Right ventricle myocardium superior (tissue), 1 donor: ENCODE data around the gene ISOC2. TPM values are rescaled to one million over a fixed set of nuclear protein-coding genes. Genes with fewer than 3 reads are reported as not detected.

Experiments
- ATAC-seq: fragments of 200-7000 bp; cut with Tn5 transposase; one replicate; pipeline ENCODE4 v1.9.1; 2020; ENCODE audit warnings: mild to moderate bottlenecking; ENCODE audit not compliant: poor library complexity
- DNase-seq: peaks from one replicate; pipeline ENCODE4 v3.0.0-alpha.2; 2020
- intact Hi-C: fragments of 100-400 bp; cut with DNase I; formaldehyde crosslinking; loops from one replicate; pipeline ENCODE4 v1.11.2; 2022
- total RNA-seq: library from RNA; stranded (reverse); fragmentation: NEBNext Ultra II Directional; extraction: Animal tissue kit (Norgen Biotek cat#: 25700); gene quantifications from one replicate; pipeline ENCODE4 v1.2.1, GENCODE V29; 2021
- donor health status: DM: no; HTN: yes; CAD: no; lungs with severe emphysema.

Gene ISOC2
- total RNA-seq, 1 donor from 2014 or later: 48.9 TPM

GRCh38 chr19:55464039-55464661 lies 2.7 kb upstream of the ISOC2 start:
- DNase-seq: no peak
- no peak for ATAC-seq
- intact Hi-C loops: no loop called here

GRCh38 chr19:55463583-55464031 lies 2.2 kb upstream of the ISOC2 start:
- ATAC-seq (no peak), DNase-seq (no peak)
- intact Hi-C loops: no loop called here

GRCh38 chr19:55462722-55463121 lies 1.3 kb upstream of the ISOC2 start:
- DNase-seq (no peak), ATAC-seq (no peak)
- intact Hi-C loops: no loop called here

GRCh38 chr19:55461974-55462626 lies 658 bp upstream of the ISOC2 start:
- DNase-seq (no peak), ATAC-seq (no peak)
- intact Hi-C loops: no loop called here

GRCh38 chr19:55460670-55461258 lies 678 bp downstream of the ISOC2 start:
- peak; percentile 73 for ATAC-seq
- intact Hi-C loops: no loop called here
- DNase-seq: peak; percentile 88

GRCh38 chr19:55459950-55460657 lies 1.3 kb downstream of the ISOC2 start:
- intact Hi-C loops: no loop called here
- DNase-seq (no peak), ATAC-seq (no peak)

- ATAC-seq (no peak), DNase-seq (no peak)
- intact Hi-C loops: no loop called here
Observed at GRCh38 chr19:55459551-55459949, 1.9 kb downstream of the ISOC2 start.

GRCh38 chr19:55457683-55458457 lies 3.6 kb downstream of the ISOC2 start:
- intact Hi-C loops: no loop called here
- DNase-seq: no peak
- ATAC-seq: no peak

- intact Hi-C loops: no loop called here
- no peak for DNase-seq
- no peak for ATAC-seq
Observed at GRCh38 chr19:55456347-55456746, 5.1 kb downstream of the ISOC2 start.

GRCh38 chr19:55455576-55456235 lies 5.7 kb downstream of the ISOC2 start:
- DNase-seq (no peak), ATAC-seq (no peak)
- intact Hi-C loops: no loop called here

- no peak for ATAC-seq
- intact Hi-C loops: no loop called here
- no peak for DNase-seq
Observed at GRCh38 chr19:55454787-55455243, 6.6 kb downstream of the ISOC2 start.

GRCh38 chr19:55453511-55454260 lies 7.8 kb downstream of the ISOC2 start:
- DNase-seq (no peak), ATAC-seq (no peak)
- intact Hi-C loops: no loop called here

- peak; percentile 80 for ATAC-seq
- intact Hi-C loops: no loop called here
- DNase-seq: peak; percentile 75
Observed at GRCh38 chr19:55452749-55453346, 8.6 kb downstream of the ISOC2 start.

- intact Hi-C loops: no loop called here
- no peak for ATAC-seq
- DNase-seq: no peak
Observed at GRCh38 chr19:55451965-55452748, 9.3 kb downstream of the ISOC2 start.

GRCh38 chr19:55451163-55451964 lies 10.1 kb downstream of the ISOC2 start:
- DNase-seq (no peak), ATAC-seq (no peak)
- intact Hi-C loops: no loop called here

- ATAC-seq (no peak), DNase-seq (no peak)
- intact Hi-C loops: no loop called here
Observed at GRCh38 chr19:55449469-55449868, 12.0 kb downstream of the ISOC2 start.
